ENCODE data around the gene SRGAP3. TPM values are rescaled to one million over a fixed set of nuclear protein-coding genes. Genes with fewer than 3 reads are reported as not detected.
A peak's percentile ranks its signal among the peaks of the same experiment; 100 is the strongest.

The SRGAP3 gene
- total RNA-seq, 2 donors from 2014 or later = 1.9 to 4.4 TPM

DNA sequence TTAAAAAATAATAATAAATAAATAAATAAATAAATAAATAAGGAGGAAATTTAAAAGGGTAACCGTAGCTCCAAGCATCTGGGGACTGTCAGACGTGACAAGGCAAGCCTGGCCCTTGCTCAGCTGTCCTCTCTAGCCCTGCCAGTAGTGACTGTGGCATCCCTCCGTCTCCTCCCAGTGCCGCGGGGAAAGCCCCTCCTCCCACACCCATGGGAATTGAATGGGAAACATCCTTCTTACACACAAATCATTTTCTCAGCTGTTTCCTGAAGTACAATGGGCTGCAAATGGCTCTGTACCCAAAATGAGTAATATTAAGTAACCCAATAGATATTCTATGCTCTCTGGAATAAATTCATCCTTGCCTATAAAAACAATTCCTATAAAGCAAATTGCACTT, 184.6 kb downstream of the SRGAP3 start:
- Mint-ChIP-seq H3K36me3 (peaks cover 6 to 9% of the 10 kb centered on the region in 2 donors), H3K27ac (no peak overlapping the region), H3K9me3 (peaks cover 5 to 7% of the 10 kb centered on the region in 2 donors)
- DNase-seq (ENCODE audit: low spot score in 2 of 2) = no peak
- ATAC-seq = no peak

DNA sequence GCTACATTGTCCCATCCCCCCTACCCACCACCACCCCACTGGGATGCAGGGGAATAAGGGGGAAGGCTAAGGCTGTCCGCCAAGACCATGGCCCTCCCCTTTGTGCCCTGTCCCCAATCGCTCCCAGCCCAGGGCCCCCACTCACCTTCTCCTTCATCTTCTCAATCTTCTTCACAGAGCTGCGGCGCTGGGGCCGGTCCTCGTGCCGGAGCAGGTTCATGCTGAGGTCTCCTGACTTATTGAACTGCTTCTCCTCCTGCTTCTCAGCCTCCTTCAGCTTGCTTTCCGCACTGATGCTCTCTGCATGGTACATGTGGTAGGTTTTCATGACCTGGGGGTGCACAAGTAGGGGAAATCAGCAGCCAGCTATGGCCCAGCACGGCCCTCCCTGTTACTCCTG, 185.2 kb downstream of the SRGAP3 start:
- Mint-ChIP-seq H3K36me3 (peaks cover 6 to 10% of the 10 kb centered on the region in 2 donors), H3K9me3 (peaks cover 5 to 7% of the 10 kb centered on the region in 2 donors), H3K27ac (no peak overlapping the region)
- no peak for DNase-seq (ENCODE audit: low spot score in 2 of 2)
- no peak for ATAC-seq

DNA sequence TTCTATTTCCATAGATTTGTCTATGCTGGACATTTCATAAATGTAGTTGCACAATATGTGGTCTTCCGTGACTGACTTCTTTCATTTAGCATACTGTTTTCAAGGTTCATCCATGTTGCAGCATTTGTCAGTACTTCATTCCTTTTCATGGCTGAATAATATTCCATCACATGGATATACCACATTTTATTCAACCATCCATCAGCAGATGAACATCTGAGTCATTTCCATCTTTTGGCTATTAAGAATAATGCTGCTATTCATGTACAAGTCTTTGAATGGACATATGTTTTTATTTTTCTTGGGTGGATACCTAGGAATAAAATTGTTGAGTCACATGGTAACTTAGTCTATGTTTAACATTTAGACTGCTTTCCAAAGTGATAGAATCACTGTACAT, 186.9 kb downstream of the SRGAP3 start:
- ATAC-seq (no peak), DNase-seq (ENCODE audit: low spot score in 2 of 2) (no peak)
- peaks cover 5 to 7% of the 10 kb centered on the region in 2 donors for H3K9me3 Mint-ChIP-seq
- peaks cover 6 to 10% of the 10 kb centered on the region in 2 donors for H3K36me3 Mint-ChIP-seq
- H3K27ac Mint-ChIP-seq = no peak overlapping the region

DNA sequence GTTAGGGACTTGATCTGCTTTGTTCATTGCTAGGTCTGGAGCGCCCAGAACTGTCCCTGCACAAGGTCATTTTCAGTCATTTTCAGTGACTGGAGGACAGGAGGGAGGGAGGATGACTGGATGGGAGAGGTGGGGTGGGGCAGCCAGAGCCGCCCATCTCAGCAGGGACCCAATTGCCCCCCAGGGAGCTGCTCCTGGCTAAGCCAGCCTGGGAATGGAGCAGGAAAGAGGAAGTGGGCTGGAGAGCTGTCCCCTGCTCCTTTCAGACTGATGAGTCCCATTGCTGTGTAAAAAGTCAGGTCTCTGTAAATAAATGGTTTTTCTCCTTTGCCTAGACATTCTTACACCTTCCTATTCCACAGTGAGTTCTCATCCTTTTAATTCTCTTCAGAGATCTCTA, 187.8 kb downstream of the SRGAP3 start:
- H3K9me3 Mint-ChIP-seq = peaks cover 5 to 7% of the 10 kb centered on the region in 2 donors
- DNase-seq (ENCODE audit: low spot score in 2 of 2) (no peak), ATAC-seq (no peak)
- no peak overlapping the region for H3K27ac Mint-ChIP-seq
- peaks cover 6 to 10% of the 10 kb centered on the region in 2 donors for H3K36me3 Mint-ChIP-seq

DNA sequence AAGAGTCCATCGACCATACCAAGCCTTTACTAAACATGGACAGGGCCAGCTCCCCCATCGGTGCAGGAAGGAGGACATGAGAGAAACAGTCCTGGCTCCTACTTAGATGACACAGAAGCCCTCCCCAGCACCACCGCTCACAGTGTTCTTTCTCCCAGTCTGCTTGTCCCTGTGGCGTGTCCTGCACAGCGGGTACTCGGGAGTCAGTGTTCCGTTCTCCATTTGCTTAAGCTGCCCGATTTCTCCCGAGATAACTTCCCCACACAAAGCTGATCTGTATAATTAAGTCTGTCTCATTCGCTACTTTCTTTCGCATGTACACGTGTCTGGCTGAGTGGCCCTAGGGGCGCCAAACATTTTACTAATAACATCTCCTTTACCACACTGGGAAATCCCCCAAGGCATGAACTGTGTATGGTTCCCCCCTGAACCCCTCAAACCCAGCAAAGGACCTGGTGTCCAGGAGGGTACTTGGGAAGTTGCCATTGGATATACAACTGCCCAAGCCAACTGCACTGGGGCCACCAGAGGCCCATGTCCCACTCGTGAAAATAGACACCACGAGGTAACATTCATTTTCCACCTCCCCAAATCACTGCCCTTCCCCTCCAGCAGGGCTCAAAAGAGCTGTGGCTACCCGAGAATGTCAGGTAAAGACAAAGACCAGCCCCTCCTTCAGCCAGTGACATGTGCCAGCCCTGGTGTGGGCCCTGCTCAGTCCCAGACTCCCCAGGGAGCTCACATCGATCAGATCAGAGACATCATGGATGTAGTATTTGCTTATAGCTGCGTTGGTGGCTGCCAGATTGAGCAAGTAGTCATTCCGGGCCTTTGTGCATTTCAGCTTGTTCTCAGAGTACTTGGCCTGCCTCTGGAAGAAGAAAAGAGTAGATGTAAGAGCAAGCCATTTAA, 189.7 kb downstream of the SRGAP3 start:
- H3K9me3 Mint-ChIP-seq = peaks cover 5 to 7% of the 10 kb centered on the region in 2 donors
- H3K36me3 Mint-ChIP-seq = peaks cover 6 to 10% of the 10 kb centered on the region in 2 donors
- no peak for ATAC-seq
- peak overlapping the region in 1 of 2 donors; percentile 52 for H3K27ac Mint-ChIP-seq
- no peak for DNase-seq (ENCODE audit: low spot score in 2 of 2)

DNA sequence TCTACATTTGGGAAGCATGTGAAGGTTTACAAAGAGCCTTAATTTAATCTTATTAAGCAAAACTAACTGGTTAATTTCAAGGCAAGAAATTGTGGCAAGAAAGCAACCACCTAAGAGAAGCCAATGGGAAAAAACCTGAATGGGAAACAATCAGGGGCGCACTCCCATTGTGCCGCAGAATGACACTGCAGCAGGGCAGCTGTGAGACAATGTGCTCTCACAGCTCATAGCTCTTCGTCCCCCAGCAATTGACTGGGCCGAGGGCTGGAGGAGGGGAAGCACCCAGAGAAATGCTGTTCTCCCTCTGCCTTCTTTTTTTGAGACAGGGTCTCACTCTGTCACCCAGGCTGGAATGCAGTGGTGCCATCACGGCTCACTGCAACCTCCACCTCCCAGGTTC, 192.9 kb downstream of the SRGAP3 start:
- Mint-ChIP-seq H3K27ac (no peak overlapping the region), H3K36me3 (peaks cover 0 to 5% of the 10 kb centered on the region in 2 donors), H3K9me3 (no peaks in the 10 kb centered on the region)
- DNase-seq (ENCODE audit: low spot score in 2 of 2) = no peak
- no peak for ATAC-seq

DNA sequence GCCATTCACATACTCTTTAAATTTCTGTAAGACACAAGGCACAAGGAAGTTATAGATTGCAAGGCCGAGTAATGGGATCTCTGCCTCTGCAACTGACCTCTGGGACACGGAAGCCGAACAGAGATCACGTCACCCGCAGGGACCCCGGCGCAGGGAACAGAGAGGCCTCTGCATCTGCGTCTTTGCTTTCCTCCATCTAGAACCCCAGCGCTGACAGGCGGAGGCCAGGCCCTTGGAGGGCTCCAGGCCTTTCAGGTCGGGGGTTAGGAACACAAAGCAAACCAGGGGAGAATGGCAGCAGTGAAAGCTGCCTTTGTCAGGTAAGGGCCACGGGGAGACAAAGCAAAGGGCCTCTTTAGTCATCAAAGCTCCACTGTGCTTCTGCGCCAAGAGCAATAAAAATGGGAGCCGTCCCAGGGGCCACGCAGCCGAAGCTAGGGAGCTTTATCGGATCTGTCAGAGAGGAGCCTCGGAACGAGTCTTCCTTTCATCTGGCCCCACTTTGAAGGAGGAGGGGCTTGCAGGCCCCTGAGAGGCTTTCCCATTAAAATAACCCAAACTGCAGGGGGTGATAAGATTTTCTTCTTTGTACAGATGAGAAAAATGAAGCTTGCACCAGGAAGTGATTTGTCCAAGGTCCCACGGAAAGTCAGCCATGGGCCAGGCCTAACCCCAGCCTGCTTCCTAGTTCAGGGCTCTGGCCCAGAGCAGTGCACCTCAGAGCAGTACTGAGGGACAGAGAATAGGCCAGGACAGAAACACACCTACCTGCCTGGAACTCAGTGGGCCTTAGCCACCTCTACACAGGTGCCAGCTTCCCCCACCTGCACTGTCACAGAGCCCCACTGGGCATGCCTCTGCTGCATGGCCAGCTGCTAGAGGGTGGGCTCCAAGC, 201.7 kb downstream of the SRGAP3 start:
- Mint-ChIP-seq H3K27ac (no peak overlapping the region), H3K36me3 (no peaks in the 10 kb centered on the region), H3K9me3 (no peaks in the 10 kb centered on the region)
- no peak for DNase-seq (ENCODE audit: low spot score in 2 of 2)
- no peak for ATAC-seq

DNA sequence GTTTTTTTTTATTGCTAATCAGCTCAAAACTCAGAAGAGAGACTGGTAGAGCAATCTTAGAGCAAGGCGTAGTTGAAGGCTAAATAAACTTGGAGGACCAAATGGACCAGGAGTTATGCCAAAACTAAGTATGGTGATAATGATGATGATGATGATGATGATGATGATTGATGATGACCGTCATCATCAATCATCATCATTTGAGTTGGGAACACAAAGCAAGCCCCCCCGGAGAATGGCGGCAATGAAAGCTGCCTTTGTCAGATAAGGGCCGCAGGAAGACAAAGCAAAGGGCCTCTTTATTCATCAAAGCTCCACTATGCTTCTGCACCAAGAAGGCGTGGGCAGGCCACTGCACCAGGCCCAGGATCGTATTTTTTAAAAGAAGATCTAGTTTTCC, 204.1 kb downstream of the SRGAP3 start:
- H3K27ac Mint-ChIP-seq = no peak overlapping the region
- H3K36me3 Mint-ChIP-seq = no peaks in the 10 kb centered on the region
- H3K9me3 Mint-ChIP-seq = no peaks in the 10 kb centered on the region
- DNase-seq (ENCODE audit: low spot score in 2 of 2) (no peak), ATAC-seq (no peak)

DNA sequence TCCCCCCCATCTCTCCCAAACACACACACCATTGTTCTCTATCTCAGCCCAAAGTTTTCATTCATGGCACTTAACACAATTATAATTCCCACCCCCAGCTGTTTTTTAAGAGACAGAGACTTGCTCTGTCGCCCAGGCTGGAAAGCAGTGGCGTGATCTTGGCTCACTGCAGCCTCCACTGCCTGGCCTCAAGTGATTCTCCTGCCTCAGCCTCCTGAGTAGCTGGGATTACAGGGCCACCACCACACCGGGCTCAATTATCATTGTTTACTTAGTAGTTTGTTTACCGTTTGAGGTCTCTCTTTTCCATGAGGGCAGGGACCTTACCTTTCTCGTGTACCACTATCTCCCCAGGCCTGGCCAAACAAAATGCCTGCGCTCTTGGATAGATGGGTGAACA, 206.4 kb downstream of the SRGAP3 start:
- H3K27ac Mint-ChIP-seq = no peak overlapping the region
- no peaks in the 10 kb centered on the region for H3K36me3 Mint-ChIP-seq
- DNase-seq (ENCODE audit: low spot score in 2 of 2) (no peak), ATAC-seq (no peak)
- no peaks in the 10 kb centered on the region for H3K9me3 Mint-ChIP-seq

DNA sequence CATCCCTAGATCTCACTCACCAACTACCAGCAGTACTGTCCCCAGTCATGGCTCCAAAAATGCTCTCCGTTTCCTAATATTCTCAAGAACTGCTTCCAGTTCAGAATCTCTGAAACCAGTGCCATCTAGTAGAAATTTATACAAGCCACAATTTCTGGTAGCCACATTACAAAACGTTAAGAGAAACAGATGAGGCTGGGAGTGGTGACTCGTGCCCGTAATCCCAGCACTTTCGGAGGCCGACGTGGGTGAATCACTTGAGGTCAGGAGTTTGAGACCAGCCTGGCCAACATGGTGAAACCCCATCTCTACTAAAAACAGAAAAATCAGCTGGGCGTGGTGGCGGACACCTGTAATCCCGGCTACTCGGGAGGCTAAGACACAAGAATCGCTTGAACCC, 207.8 kb downstream of the SRGAP3 start:
- DNase-seq (ENCODE audit: low spot score in 2 of 2) (no peak), ATAC-seq (no peak)
- Mint-ChIP-seq H3K36me3 (no peaks in the 10 kb centered on the region), H3K27ac (no peak overlapping the region), H3K9me3 (no peaks in the 10 kb centered on the region)

DNA sequence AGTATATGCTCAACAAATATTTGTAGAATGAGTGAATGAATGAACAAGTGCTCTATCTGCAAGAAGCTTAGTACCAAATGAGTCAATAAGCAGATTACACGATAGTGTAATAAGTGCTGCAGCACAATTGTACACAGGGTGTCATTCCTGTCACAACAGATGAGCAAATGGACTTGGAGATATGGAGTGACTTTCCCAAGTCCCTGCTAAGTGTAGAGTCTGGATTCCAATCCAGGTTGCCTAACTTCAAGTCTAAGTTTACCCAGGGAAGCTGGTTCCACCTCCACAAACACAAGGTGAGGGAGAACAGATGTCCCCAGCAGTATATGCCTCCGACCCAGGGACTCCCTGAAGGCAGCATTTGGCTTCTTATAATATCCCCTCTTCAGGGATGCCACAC, 208.4 kb downstream of the SRGAP3 start:
- no peak overlapping the region for H3K27ac Mint-ChIP-seq
- no peak for DNase-seq (ENCODE audit: low spot score in 2 of 2)
- H3K9me3 Mint-ChIP-seq = no peaks in the 10 kb centered on the region
- no peak for ATAC-seq
- no peaks in the 10 kb centered on the region for H3K36me3 Mint-ChIP-seq

DNA sequence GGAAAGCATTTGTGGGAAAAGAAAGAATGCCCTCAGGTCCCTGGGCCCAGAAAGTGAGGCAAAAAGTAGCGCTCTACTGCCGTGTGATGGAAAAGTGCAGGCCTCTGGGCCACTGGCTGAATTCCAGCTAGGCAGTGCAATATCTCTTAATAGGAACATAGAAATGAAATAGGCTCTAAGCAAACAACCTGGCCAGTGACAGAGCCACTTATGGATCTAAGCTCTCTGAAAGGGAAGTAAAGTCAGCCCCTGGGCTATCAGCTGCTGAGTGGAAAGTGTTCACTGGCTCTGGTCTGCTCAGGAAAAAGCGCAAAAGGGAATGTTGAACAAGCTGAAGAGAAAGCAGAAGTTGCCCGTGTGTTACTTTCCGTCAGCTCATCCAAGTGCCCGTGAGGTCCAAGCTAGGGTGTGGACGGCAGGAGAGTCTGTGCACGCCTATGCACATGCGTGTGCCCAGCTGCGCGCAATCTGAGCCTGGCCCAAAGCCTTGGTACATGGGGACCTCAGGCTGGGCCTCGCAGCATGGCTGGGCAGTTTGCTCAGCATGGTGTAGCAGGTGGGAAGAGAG, 212.2 kb downstream of the SRGAP3 start:
- no peaks in the 10 kb centered on the region for H3K36me3 Mint-ChIP-seq
- no peak for DNase-seq (ENCODE audit: low spot score in 2 of 2)
- H3K9me3 Mint-ChIP-seq = no peaks in the 10 kb centered on the region
- ATAC-seq = no peak
- H3K27ac Mint-ChIP-seq = no peak overlapping the region

DNA sequence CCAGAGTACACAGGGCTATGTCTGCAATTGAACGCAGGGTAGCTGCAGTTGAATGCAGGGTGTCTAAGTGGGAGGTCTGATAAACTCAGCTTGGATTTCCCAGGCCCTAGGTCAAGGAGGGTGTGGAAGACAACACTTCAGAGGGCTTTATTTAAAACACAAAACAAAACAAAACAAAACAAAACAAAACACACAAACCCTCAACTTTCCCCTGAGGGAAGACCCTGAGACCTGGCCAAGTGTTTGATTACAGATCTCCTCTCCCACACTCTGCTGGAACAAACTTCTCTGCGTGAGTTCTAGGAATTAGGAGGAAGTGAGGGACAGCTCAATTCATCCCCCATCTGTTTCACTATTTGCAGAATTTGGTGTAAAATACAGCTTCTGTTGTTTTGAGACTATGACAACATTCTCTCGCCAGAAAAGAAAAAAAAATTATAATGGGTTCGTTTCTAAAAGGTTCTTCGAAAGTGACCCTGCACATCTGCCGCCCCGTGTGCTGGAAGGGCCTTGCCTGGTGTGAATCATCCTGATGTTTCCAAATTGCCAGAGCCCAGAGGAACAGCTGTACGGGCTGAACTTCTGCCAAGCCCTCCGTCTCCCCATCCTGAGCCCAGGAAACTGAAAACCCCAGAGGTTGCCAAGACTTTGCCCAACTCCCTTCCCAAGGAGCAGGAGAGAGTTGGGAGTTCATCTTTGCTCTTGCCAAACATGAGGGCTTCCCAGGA, 212.9 kb downstream of the SRGAP3 start:
- DNase-seq (ENCODE audit: low spot score in 2 of 2) = no peak
- Mint-ChIP-seq H3K9me3 (no peaks in the 10 kb centered on the region), H3K27ac (no peak overlapping the region), H3K36me3 (no peaks in the 10 kb centered on the region)
- ATAC-seq = no peak

DNA sequence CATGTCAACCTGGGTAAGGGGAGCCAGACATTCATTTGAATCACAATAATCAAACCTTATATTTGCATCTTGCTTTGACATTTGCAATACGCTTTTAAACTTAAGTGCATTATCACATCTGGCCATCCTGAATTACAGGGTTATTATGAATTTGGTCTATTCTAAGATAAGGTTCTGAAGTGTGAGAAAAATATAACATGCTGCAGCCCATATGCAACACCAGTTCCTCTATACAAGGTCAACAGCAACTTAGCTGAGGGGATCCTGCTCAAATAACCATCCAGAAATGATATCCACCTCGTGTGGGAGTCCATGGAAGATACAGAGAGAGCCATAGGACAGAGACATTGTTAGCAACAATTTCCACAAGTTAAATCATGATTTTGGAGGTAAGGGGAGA, 213.5 kb downstream of the SRGAP3 start:
- ATAC-seq = no peak
- Mint-ChIP-seq H3K27ac (no peak overlapping the region), H3K36me3 (no peaks in the 10 kb centered on the region), H3K9me3 (no peaks in the 10 kb centered on the region)
- no peak for DNase-seq (ENCODE audit: low spot score in 2 of 2)

DNA sequence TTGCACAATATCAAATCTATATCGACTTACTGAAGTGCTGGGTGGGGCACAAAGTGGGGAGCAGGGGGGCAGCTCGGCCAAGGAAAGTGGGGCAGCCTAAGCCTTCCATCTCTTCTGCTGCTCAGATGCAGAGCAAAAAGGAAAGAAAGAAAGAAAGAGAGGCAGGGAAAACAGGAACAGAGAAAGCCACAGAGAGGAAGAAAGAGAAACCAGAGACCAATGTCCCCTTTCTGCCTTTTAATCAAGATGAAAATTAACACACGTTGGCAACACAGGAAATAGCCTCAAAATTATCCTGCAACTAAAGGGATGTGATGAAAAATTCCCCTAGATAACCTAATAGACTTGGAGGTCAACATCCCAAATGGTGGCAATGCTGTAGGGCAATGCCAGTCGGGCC, 214.0 kb downstream of the SRGAP3 start:
- ATAC-seq (no peak), DNase-seq (ENCODE audit: low spot score in 2 of 2) (no peak)
- no peak overlapping the region for H3K27ac Mint-ChIP-seq
- H3K9me3 Mint-ChIP-seq = no peaks in the 10 kb centered on the region
- H3K36me3 Mint-ChIP-seq = no peaks in the 10 kb centered on the region

DNA sequence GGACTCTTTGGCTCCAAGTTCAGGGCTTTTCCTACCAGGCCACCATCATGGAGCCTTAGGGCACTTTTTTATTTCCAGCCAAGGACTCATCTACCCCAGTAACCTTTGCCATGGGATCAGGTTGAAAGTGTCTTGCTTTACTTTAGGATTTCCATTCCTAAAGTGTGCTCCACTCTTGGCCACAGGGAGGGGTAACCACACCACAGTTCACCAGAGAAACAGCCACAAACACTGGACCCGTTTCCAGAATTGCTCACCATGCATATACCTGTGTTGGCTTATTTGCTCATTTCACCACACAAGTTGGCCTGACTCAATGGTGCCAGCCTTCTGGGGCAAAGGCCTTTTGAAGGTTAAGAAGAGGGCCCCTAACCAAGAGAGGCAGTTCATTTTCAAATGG, 215.6 kb downstream of the SRGAP3 start:
- DNase-seq (ENCODE audit: low spot score in 2 of 2) = no peak
- H3K36me3 Mint-ChIP-seq = no peaks in the 10 kb centered on the region
- no peaks in the 10 kb centered on the region for H3K9me3 Mint-ChIP-seq

More for the DNA sequence above, 215.6 kb downstream of the SRGAP3 start:
- no peak overlapping the region for H3K27ac Mint-ChIP-seq
- ATAC-seq = no peak

Data from activated naive CD4-positive, alpha-beta T cell treated with anti-CD3 and anti-CD28 coated beads, Interleukin-2, amount 50 U/mL, for 72 hours (primary cell).